HEK293 (cell line): ENCODE data around the gene TCAP.
A peak's percentile ranks its signal among the peaks of the same experiment; 100 is the strongest.

Experiments
- CTCF ChIA-PET: fragments of 350-600 bp; formaldehyde crosslinking; extraction: SDS; loops from one replicate; lab custom pipeline; 2021; ENCODE audit warnings: antibody characterized with exemption; lab: Yijun Ruan, JAX
- POLR2A ChIA-PET: fragments of 300-600 bp; formaldehyde crosslinking; extraction: SDS; loops from one replicate; lab custom pipeline; 2020; ENCODE audit warnings: antibody characterized with exemption, inconsistent platforms; lab: Yijun Ruan, JAX
- H3K27ac ChIP-seq: fragments of 200-500 bp; sonication (Bioruptor generic); 2 replicates; pipeline ENCODE4 v1.5.1; 2014; ENCODE audit warnings: low read depth, low read length, control low read depth, inconsistent platforms; ENCODE audit errors: extremely low read depth
- H3K36me3 ChIP-seq, 2 experiments: fragments of 200-500 bp in 1 of 2; sonication (Bioruptor generic) in 1 of 2; 1 replicate in 1 of 2; 2 replicates in 1 of 2; pipeline ENCODE4 v1.5.1; 2014 to 2017; ENCODE audit warnings: inconsistent platforms in 2 of 2, low read length in 2 of 2; ENCODE audit not compliant: control insufficient read depth in 2 of 2, insufficient read depth in 1 of 2
- H3K4me1 ChIP-seq: fragments of 200-500 bp; sonication (Bioruptor generic); 2 replicates; pipeline ENCODE4 v1.5.1; 2014; ENCODE audit warnings: mild to moderate bottlenecking, low read length, inconsistent platforms; ENCODE audit not compliant: control insufficient read depth, insufficient read depth
- H3K4me3 ChIP-seq: 2 replicates; pipeline ENCODE4 v1.5.1; 2011; ENCODE audit warnings: low read depth, mild to moderate bottlenecking, control low read depth, low read length, moderate library complexity
- H3K9me3 ChIP-seq: fragments of 200-500 bp; sonication (Bioruptor generic); 2 replicates; pipeline ENCODE4 v1.5.1; 2014; ENCODE audit warnings: low read depth, low read length, inconsistent platforms; ENCODE audit not compliant: control insufficient read depth, insufficient read depth
- GLIS1 ChIP-seq: fragments of 450-650 bp; formaldehyde crosslinking; IDR thresholded peaks from 2 replicates; pipeline ENCODE4 v1.5.1; 2016; ENCODE audit warnings: missing biosample characterization, missing genetic modification characterization
- KLF1 ChIP-seq: fragments of 450-650 bp; formaldehyde crosslinking; IDR thresholded peaks from 2 replicates; pipeline ENCODE4 v1.5.1; 2016; ENCODE audit warnings: missing biosample characterization, missing genetic modification characterization
- KLF8 ChIP-seq: fragments of 450-650 bp; formaldehyde crosslinking; IDR thresholded peaks from 2 replicates; pipeline ENCODE4 v1.5.1; 2016; ENCODE audit warnings: missing biosample characterization, missing genetic modification characterization
- SP3 ChIP-seq: fragments of 450-650 bp; formaldehyde crosslinking; IDR thresholded peaks from 2 replicates; pipeline ENCODE4 v1.5.1; 2016; ENCODE audit warnings: missing biosample characterization, missing genetic modification characterization
- TRIM28 ChIP-seq: IDR thresholded peaks from 2 replicates; pipeline ENCODE4 v1.6.1; 2011; ENCODE audit warnings: low read length, control low read depth, borderline replicate concordance
- ZBTB7A ChIP-seq: fragments of 450-650 bp; formaldehyde crosslinking; IDR thresholded peaks from 2 replicates; pipeline ENCODE4 v1.5.1; 2016; ENCODE audit warnings: low read depth, missing biosample characterization, missing genetic modification characterization
- ZFHX2 ChIP-seq: fragments of 450-650 bp; formaldehyde crosslinking; conservative IDR thresholded peaks from 2 replicates; pipeline ENCODE4 v1.5.1; 2016; ENCODE audit warnings: missing biosample characterization, missing genetic modification characterization
- ZFP37 ChIP-seq: fragments of 450-650 bp; formaldehyde crosslinking; IDR thresholded peaks from 2 replicates; pipeline ENCODE4 v1.5.1; 2016; ENCODE audit warnings: missing biosample characterization, missing genetic modification characterization
- ZFP41 ChIP-seq: fragments of 450-650 bp; formaldehyde crosslinking; IDR thresholded peaks from 2 replicates; pipeline ENCODE4 v1.5.1; 2016; ENCODE audit warnings: missing biosample characterization, missing genetic modification characterization, borderline replicate concordance
- ZIC2 ChIP-seq: fragments of 450-650 bp; formaldehyde crosslinking; IDR thresholded peaks from 2 replicates; pipeline ENCODE4 v1.5.1; 2016; ENCODE audit warnings: missing biosample characterization, missing genetic modification characterization
- ZNF121 ChIP-seq: fragments of 450-650 bp; formaldehyde crosslinking; IDR thresholded peaks from 2 replicates; pipeline ENCODE4 v1.5.1; 2016; ENCODE audit warnings: missing biosample characterization, missing genetic modification characterization
- ZNF138 ChIP-seq: fragments of 450-650 bp; formaldehyde crosslinking; IDR thresholded peaks from 2 replicates; pipeline ENCODE4 v1.5.1; 2016; ENCODE audit warnings: missing biosample characterization, missing genetic modification characterization, borderline replicate concordance
- ZNF155 ChIP-seq: fragments of 450-650 bp; formaldehyde crosslinking; IDR thresholded peaks from 2 replicates; pipeline ENCODE4 v1.5.1; 2016; ENCODE audit warnings: missing biosample characterization, missing genetic modification characterization
- ZNF169 ChIP-seq: fragments of 450-650 bp; formaldehyde crosslinking; IDR thresholded peaks from 2 replicates; pipeline ENCODE4 v1.5.1; 2016; ENCODE audit warnings: missing biosample characterization, missing genetic modification characterization
- ZNF311 ChIP-seq: fragments of 450-650 bp; formaldehyde crosslinking; IDR thresholded peaks from 2 replicates; pipeline ENCODE4 v1.5.1; 2017; ENCODE audit warnings: missing biosample characterization, missing genetic modification characterization, borderline replicate concordance
- ZNF335 ChIP-seq: fragments of 450-650 bp; formaldehyde crosslinking; conservative IDR thresholded peaks from 2 replicates; pipeline ENCODE4 v1.5.1; 2016; ENCODE audit warnings: missing biosample characterization, missing genetic modification characterization
- ZNF529 ChIP-seq: fragments of 450-650 bp; formaldehyde crosslinking; IDR thresholded peaks from 2 replicates; pipeline ENCODE4 v1.5.1; 2017; ENCODE audit warnings: missing genetic modification characterization, missing biosample characterization; ENCODE audit not compliant: insufficient replicate concordance
- ZNF585B ChIP-seq: fragments of 450-650 bp; formaldehyde crosslinking; IDR thresholded peaks from 2 replicates; pipeline ENCODE4 v1.5.1; 2016; ENCODE audit warnings: missing biosample characterization, missing genetic modification characterization
- ZNF626 ChIP-seq: fragments of 450-650 bp; sonication (Bioruptor Pico); formaldehyde crosslinking; IDR thresholded peaks from 2 replicates; pipeline ENCODE4 v1.5.1; 2018; ENCODE audit warnings: missing biosample characterization, missing genetic modification characterization, inconsistent platforms
- ZNF629 ChIP-seq: fragments of 450-650 bp; formaldehyde crosslinking; IDR thresholded peaks from 2 replicates; pipeline ENCODE4 v1.5.1; 2017; ENCODE audit warnings: missing biosample characterization, missing genetic modification characterization
- ZNF670 ChIP-seq: fragments of 450-650 bp; formaldehyde crosslinking; IDR thresholded peaks from 2 replicates; pipeline ENCODE4 v1.5.1; 2016; ENCODE audit warnings: missing biosample characterization, missing genetic modification characterization, low read depth
- ZNF747 ChIP-seq: fragments of 450-650 bp; formaldehyde crosslinking; IDR thresholded peaks from 2 replicates; pipeline ENCODE4 v1.5.1; 2016; ENCODE audit warnings: missing biosample characterization, missing genetic modification characterization
- ZNF76 ChIP-seq: fragments of 450-650 bp; formaldehyde crosslinking; IDR thresholded peaks from 2 replicates; pipeline ENCODE4; 2016; ENCODE audit warnings: low read depth, missing biosample characterization, missing genetic modification characterization, borderline replicate concordance
- ZSCAN16 ChIP-seq: fragments of 450-650 bp; formaldehyde crosslinking; IDR thresholded peaks from 2 replicates; pipeline ENCODE4 v1.5.1; 2016; ENCODE audit warnings: missing biosample characterization, missing genetic modification characterization
- TF ChIP-seq, protein P1 (sequence below): fragments of 450-650 bp; formaldehyde crosslinking; IDR thresholded peaks from 2 replicates; pipeline ENCODE4; 2016; ENCODE audit warnings: missing biosample characterization, missing genetic modification characterization
- TF ChIP-seq, protein P2 (sequence below): fragments of 450-650 bp; formaldehyde crosslinking; IDR thresholded peaks from 2 replicates; pipeline ENCODE4 v1.5.1; 2016; ENCODE audit warnings: missing biosample characterization, missing genetic modification characterization
- TF ChIP-seq, protein P3 (sequence below): fragments of 450-650 bp; formaldehyde crosslinking; IDR thresholded peaks from 2 replicates; pipeline ENCODE4 v1.5.1; 2016; ENCODE audit warnings: missing biosample characterization, missing genetic modification characterization
- TF ChIP-seq, protein P4 (sequence below): fragments of 450-650 bp; formaldehyde crosslinking; IDR thresholded peaks from 2 replicates; pipeline ENCODE4 v1.5.1; 2016; ENCODE audit warnings: missing biosample characterization, missing genetic modification characterization
- TF ChIP-seq, protein P5 (sequence below): fragments of 450-650 bp; formaldehyde crosslinking; IDR thresholded peaks from 2 replicates; pipeline ENCODE4 v1.5.1; 2016; ENCODE audit warnings: missing biosample characterization, missing genetic modification characterization

The TCAP gene

DNA sequence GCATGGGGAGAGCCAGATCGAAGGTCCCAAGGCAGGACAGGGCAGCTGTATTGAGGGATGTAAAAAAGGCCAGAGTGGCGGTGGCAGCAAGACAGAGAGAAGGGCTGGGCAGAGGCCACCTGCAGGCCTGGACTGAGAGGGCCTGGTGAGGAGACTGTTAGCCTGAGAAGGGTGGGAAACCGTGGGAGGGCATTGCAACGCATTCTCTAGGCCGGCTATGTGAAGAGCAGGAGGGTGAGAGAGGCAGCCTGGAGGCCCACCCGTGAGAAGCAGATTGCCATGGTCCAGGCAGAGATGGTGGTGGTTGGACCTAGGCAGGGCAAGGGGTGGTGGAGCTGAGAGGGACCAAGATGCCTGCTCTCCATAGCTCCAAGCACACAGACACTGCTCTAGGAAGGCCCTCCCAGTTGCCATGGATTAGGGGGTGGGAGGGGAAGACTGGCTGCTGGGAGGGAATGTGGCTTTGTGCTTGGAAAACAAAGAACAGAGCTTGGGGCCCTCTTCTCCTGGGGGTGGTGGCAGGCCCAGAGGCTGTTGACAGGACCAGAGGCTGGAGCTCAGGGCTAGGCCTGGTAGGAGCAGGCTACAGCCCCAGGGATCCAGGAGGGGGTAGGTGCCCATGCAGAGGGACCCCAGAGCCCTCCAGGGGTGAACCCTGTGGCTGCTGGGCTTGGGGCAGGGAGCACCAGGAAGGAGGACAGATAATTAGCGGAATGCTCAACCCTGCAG, 12.4 kb upstream of the TCAP start:
- H3K4me3 ChIP-seq = no peak overlapping the region
- H3K9me3 ChIP-seq = no peaks in the 10 kb centered on the region
- peak overlapping the region; percentile 6 for H3K27ac ChIP-seq
- CTCF ChIA-PET = interaction anchor here (0.5 to 11.9 kb wide), 21 partner anchors 11 to 447 kb away, joined by 3 to 220 read pairs (median 6); partner anchors contain the start of genes MIEN1, PNMT, PPP1R1B and STARD3
- H3K4me1 ChIP-seq = peaks cover 2% of the 10 kb centered on the region; the same call in 1 of the 2 replicates
- H3K36me3 ChIP-seq = peaks cover 0 to 19% of the 10 kb centered on the region in 2 experiments; a peak in 2 of 3 replicates
- POLR2A ChIA-PET = interaction anchor here (1.2 to 1.6 kb wide), 3 partner anchors 15 to 35 kb away, joined by 4 to 5 read pairs (median 4); partner anchors contain the start of gene PGAP3
- TF ChIP-seq ZNF747 (no peak), ZIC2 (tag by site-specific recombination) (peak; percentile 83), ZFHX2 (tag by site-specific recombination) (peak; percentile 71), ZNF121 (tag by site-specific recombination) (no peak), ZNF626 (no peak), TRIM28 (no peak), ZFP37 (tag by site-specific recombination) (no peak), ZNF169 (no peak), GLIS1 (tag by site-specific recombination) (peak; percentile 54; the same call in 1 of the 2 replicates), ZNF311 (tag by site-specific recombination) (no peak), ZNF76 (no peak), ZNF629 (tag by site-specific recombination) (no peak), ZNF155 (no peak), ZSCAN16 (tag by site-specific recombination) (no peak), SP3 (tag by site-specific recombination) (no peak), ZNF670 (tag by site-specific recombination) (no peak), ZBTB7A (tag by site-specific recombination) (no peak), ZNF335 (tag by site-specific recombination) (peak; percentile 66; the same call in 1 of the 2 replicates), ZNF138 (no peak), ZNF529 (tag by site-specific recombination) (no peak), ZFP41 (no peak), KLF1 (tag by site-specific recombination) (no peak), ZNF585B (tag by site-specific recombination) (no peak), KLF8 (no peak)
- TF ChIP-seq, protein P1, sequence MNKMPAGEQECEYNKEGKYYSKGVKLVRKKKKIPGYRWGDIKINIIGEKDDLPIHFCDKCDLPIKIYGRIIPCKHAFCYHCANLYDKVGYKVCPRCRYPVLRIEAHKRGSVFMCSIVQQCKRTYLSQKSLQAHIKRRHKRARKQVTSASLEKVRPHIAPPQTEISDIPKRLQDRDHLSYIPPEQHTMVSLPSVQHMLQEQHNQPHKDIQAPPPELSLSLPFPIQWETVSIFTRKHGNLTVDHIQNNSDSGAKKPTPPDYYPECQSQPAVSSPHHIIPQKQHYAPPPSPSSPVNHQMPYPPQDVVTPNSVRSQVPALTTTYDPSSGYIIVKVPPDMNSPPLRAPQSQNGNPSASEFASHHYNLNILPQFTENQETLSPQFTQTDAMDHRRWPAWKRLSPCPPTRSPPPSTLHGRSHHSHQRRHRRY = no peak
- TF ChIP-seq, protein P2, sequence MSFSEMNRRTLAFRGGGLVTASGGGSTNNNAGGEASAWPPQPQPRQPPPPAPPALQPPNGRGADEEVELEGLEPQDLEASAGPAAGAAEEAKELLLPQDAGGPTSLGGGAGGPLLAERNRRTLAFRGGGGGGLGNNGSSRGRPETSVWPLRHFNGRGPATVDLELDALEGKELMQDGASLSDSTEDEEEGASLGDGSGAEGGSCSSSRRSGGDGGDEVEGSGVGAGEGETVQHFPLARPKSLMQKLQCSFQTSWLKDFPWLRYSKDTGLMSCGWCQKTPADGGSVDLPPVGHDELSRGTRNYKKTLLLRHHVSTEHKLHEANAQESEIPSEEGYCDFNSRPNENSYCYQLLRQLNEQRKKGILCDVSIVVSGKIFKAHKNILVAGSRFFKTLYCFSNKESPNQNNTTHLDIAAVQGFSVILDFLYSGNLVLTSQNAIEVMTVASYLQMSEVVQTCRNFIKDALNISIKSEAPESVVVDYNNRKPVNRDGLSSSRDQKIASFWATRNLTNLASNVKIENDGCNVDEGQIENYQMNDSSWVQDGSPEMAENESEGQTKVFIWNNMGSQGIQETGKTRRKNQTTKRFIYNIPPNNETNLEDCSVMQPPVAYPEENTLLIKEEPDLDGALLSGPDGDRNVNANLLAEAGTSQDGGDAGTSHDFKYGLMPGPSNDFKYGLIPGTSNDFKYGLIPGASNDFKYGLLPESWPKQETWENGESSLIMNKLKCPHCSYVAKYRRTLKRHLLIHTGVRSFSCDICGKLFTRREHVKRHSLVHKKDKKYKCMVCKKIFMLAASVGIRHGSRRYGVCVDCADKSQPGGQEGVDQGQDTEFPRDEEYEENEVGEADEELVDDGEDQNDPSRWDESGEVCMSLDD (tag by site-specific recombination) = no peak
- TF ChIP-seq, protein P3, sequence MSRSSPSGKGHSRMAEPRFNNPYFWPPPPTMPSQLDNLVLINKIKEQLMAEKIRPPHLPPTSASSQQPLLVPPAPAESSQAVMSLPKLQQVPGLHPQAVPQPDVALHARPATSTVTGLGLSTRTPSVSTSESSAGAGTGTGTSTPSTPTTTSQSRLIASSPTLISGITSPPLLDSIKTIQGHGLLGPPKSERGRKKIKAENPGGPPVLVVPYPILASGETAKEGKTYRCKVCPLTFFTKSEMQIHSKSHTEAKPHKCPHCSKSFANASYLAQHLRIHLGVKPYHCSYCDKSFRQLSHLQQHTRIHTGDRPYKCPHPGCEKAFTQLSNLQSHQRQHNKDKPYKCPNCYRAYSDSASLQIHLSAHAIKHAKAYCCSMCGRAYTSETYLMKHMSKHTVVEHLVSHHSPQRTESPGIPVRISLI (tag by site-specific recombination) = no peak
- TF ChIP-seq, protein P4, sequence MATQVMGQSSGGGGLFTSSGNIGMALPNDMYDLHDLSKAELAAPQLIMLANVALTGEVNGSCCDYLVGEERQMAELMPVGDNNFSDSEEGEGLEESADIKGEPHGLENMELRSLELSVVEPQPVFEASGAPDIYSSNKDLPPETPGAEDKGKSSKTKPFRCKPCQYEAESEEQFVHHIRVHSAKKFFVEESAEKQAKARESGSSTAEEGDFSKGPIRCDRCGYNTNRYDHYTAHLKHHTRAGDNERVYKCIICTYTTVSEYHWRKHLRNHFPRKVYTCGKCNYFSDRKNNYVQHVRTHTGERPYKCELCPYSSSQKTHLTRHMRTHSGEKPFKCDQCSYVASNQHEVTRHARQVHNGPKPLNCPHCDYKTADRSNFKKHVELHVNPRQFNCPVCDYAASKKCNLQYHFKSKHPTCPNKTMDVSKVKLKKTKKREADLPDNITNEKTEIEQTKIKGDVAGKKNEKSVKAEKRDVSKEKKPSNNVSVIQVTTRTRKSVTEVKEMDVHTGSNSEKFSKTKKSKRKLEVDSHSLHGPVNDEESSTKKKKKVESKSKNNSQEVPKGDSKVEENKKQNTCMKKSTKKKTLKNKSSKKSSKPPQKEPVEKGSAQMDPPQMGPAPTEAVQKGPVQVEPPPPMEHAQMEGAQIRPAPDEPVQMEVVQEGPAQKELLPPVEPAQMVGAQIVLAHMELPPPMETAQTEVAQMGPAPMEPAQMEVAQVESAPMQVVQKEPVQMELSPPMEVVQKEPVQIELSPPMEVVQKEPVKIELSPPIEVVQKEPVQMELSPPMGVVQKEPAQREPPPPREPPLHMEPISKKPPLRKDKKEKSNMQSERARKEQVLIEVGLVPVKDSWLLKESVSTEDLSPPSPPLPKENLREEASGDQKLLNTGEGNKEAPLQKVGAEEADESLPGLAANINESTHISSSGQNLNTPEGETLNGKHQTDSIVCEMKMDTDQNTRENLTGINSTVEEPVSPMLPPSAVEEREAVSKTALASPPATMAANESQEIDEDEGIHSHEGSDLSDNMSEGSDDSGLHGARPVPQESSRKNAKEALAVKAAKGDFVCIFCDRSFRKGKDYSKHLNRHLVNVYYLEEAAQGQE (tag by site-specific recombination) = no peak
- TF ChIP-seq, protein P5, sequence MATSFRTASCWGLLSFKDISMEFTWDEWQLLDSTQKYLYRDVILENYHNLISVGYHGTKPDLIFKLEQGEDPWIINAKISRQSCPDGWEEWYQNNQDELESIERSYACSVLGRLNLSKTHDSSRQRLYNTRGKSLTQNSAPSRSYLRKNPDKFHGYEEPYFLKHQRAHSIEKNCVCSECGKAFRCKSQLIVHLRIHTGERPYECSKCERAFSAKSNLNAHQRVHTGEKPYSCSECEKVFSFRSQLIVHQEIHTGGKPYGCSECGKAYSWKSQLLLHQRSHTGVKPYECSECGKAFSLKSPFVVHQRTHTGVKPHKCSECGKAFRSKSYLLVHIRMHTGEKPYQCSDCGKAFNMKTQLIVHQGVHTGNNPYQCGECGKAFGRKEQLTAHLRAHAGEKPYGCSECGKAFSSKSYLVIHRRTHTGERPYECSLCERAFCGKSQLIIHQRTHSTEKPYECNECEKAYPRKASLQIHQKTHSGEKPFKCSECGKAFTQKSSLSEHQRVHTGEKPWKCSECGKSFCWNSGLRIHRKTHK (tag by site-specific recombination) = no peak
